NCI-H460 (cell line): ENCODE results near the gene TLR9. TPM values are rescaled to one million over a fixed set of nuclear protein-coding genes. Genes with fewer than 3 reads are reported as not detected.
"Not testable (repeated sequence)": the region's sequence is repeated elsewhere in the genome, so short reads cannot be mapped to it uniquely, and the experiment has no call there.

Experiments
- DNase-seq: peaks from one replicate; pipeline ENCODE4 v3.0.0-alpha.2; 2016; ENCODE audit warnings: low read depth; ENCODE audit errors: extremely low read depth
- polyA plus RNA-seq: library from polyadenylated mRNA; depleted of rRNA; stranded (reverse); fragments of >200 nt; gene quantifications from 2 replicates; pipeline ENCODE4 v1.2.3, GENCODE V29; 2014; cell fraction: nucleus; rRNA removed
- total RNA-seq: library from RNA; depleted of rRNA; stranded (reverse); fragments of >200 nt; shearing (Covaris generic); gene quantifications from 2 replicates; pipeline ENCODE4 v1.2.3, GENCODE V29; 2014; rRNA removed

Gene TLR9, protein sequence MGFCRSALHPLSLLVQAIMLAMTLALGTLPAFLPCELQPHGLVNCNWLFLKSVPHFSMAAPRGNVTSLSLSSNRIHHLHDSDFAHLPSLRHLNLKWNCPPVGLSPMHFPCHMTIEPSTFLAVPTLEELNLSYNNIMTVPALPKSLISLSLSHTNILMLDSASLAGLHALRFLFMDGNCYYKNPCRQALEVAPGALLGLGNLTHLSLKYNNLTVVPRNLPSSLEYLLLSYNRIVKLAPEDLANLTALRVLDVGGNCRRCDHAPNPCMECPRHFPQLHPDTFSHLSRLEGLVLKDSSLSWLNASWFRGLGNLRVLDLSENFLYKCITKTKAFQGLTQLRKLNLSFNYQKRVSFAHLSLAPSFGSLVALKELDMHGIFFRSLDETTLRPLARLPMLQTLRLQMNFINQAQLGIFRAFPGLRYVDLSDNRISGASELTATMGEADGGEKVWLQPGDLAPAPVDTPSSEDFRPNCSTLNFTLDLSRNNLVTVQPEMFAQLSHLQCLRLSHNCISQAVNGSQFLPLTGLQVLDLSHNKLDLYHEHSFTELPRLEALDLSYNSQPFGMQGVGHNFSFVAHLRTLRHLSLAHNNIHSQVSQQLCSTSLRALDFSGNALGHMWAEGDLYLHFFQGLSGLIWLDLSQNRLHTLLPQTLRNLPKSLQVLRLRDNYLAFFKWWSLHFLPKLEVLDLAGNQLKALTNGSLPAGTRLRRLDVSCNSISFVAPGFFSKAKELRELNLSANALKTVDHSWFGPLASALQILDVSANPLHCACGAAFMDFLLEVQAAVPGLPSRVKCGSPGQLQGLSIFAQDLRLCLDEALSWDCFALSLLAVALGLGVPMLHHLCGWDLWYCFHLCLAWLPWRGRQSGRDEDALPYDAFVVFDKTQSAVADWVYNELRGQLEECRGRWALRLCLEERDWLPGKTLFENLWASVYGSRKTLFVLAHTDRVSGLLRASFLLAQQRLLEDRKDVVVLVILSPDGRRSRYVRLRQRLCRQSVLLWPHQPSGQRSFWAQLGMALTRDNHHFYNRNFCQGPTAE
- total RNA-seq: not detected in 2 replicates
- polyA plus RNA-seq: not detected in 2 replicates

DNA sequence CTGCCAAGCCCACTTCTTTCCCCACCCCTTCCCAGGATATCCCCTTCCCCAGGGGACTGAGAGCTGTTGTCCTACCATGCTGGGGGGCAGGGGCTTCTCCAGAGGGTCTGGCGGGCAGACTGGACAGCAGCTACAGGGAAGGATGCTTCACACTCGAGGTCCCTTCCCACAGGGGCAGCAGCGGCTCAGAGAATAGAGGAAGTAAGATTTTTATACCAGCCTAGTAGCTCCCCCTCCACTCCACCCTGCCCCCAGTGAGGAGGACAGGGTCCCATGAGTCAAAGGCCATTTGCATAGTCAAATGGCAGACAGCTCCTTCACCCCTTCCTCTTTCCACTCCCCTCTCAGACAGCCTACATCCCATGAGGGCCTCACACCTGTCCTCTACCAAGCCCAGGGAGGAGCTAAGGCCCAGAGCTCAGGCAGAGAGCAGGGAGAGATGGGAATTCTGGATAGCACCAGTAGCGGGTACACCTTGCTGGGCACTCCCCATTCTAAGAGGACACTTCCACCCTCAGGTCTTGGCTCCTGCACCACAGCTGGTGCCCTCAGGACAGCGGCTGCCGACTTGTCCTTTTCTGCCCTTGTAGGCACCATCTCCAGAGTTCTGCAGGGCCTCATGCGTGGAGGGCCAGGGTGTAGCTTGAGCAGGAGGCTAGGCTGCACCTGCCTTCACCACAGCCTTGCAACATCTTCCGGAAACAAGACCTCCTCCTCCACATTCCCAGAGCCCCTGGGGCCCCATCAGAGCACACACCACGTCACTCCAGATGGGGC, at the start of gene TLR9:
TSS of gene TLR9 (minus strand) at position 194 of the 777 bp plus-strand sequence. CDS start at position 78, 116 bp downstream.
- DNase-seq: no peak

DNA sequence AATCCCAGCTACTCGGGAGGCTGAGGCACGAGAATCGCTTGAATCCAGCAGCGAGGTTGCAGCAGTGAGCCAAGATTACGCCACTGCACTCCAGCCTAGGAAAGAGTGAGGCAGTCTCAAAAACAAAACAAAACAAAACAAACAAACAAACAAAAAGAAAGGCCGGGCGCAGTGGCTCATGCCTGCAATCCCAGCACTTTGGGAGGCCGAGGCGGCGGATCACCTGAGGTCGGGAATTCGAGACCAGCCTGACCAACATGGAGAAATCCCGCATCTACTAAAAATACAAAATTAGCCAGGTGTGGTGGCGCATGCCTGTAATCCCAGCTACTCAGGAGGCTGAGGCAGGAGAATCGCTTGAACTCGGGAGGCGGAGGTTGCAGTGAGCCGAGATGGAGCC, 49.3 kb upstream of the TLR9 start:
- not testable (repeated sequence) for DNase-seq

DNA sequence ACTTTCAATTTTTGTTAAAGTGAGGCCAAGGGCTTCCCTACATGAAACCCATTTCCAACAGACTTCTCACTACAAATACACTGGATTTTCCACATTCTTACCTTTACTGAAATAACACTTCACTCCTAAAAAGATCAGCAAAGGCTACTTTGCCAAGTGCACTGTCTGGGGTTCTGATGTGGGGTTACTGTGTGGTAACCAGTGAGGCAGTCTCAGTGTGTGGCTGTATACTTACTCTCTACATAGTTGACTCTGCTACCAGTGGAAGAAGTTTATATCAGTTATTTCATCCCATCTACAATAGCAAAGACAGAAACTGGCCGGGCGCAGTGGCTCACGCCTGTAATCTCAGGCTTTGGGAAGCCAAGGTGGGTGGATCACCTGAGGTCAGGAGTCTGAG, 47.4 kb upstream of the TLR9 start:
- DNase-seq: no peak

DNA sequence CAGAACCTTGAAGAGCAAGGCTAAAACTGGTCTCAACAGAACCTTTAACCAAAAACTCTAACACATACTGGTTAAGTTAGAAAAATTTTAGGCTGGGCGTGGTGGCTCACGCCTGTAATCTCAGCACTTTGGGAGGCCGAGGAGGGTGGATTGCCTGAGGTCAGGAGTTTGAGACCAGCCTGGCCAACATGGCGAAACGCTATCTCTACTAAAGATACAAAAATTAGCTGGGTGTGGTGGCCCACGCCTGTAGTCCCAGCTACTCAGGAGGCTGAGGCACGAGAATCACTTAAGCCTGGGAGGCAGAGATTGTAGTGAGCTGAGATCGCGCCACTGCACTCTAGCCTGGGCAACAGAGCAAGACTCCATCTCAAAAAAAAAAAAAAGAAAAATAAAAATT, 46.7 kb upstream of the TLR9 start:
- DNase-seq: not testable (repeated sequence)

DNA sequence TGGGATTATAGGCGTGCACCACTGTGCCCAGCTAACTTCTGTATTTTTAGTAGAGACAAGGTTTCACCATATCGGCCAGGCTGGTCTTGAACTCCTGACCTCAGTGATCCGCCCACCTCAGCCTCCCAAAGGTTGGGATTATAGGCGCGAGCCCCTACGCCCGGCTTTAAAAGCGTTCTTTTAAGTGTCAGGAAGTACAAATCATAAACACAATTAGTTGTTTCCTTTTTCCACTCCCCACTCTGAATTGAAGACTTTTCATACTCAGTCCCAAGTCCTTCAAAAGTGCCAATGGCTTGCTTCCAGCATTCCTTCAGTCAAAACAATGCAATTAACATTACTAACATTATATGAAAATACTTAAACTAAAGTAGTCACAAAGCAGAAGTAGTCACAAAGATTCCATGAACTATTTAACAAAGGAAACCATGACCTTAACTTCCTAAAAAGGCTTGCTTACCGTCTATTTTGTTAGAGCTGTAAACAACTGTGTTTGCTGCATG, 44.9 kb upstream of the TLR9 start:
- DNase-seq: no peak

DNA sequence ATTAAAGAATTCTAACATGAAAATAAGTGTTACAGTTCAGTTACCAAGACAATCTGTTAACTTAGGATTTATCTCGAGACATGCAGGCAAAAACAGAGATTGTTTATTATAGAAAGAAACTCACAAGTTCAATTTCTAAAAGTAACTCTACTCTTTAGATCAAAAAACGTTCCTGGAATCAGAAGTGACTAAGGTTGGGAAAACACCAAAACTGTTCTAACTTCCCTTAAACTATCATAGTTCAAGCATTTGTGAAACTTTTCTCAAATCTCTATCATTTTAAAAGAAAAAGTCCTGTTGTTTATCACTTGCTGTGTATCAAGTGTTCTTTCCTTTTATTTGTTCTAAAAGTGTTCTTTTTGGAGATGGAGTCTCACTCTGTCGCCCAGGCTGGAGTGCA, 44.3 kb upstream of the TLR9 start:
- DNase-seq: no peak

DNA sequence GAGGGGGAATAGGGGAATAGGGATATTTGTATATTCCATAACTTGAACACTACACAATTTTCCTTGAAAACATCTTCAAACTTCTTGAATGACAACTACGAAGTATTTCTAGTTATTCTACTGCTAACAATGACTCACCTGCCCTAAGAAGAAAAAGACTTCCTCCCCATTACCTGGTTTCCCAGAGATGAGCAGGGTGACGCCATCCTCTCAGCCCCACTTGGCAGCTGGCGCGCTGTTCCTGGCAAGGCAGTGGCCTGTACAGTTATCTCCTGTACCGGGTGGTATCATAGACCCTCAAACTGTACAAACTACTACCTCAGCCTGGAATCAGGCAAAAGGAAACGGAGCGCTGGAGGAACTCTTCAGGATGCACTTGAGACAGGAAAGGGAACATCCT, 42.6 kb upstream of the TLR9 start:
- no peak for DNase-seq

DNA sequence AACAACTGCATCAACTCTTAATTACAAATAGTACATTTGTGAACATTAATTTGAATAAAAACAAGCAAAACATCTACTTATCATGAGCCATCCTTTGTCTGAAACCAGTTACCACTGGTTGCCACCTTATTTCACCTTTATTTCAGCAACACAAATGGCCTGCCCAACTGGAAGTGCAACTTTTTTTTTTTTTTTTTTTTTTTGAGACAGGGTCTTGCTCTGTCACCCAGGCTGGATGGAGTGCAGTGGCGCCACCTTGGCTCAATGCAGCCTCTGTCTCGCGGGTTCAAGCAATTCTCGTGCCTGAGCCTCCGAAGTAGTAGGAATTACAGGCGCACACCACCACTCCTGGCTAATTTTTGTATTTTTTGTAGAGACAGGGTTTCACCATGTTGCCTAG, 39.9 kb upstream of the TLR9 start:
- no peak for DNase-seq

DNA sequence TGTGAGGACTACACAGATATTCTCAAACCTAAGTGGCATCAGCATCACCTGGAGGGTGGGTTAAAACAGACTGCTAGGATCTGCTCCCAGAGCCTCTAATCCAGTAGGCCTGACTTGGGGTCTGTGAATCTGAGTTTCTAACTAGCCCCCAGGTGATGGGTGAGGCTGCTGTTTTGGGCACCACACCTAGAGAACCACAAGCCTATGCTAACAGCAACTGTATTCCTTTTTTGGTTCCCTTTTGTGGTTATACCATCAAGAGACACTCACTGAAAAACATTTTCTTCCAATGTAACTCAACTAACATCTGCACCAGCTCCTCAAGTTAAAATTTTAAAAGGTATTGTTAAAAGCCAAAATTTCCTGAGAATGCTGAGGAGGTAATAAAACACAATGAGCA, 37.0 kb upstream of the TLR9 start:
- DNase-seq: no peak

DNA sequence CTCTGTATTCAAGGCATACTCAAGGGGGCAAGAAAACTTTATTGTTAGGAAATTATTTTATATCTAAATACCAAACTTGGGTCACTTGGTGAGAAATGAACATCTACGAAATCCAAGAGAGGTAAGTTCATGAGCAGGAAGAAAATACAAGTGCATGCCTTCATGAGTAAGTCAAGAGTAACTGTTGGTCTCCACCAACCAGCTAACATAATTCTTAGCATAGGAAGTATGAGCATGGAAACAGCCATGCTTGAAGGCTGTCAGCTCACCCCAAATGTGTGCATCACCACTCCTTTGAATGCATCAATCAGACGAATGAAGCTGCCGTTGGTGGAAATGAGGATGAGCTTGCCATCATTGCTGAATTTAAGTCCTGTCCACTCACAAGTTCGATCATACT, 34.0 kb upstream of the TLR9 start:
- no peak for DNase-seq

DNA sequence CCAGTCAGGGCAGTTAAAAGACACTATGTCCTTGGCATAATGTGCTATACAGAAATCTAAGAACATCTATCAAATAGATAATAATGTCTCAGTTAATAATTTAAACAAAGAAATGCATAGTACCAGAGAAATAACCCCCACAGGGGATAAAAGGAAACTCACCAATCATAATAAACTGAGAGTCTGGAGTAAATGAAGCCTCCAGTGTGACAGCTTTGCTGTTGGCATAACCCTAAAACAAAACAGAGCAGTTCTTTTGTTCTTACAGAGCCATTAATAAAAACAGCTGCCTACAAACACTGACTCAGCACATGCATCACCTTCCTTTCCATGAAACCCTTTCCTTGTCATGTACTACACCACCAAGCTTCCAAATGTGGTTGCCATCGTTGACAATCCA, 33.6 kb upstream of the TLR9 start:
- no peak for DNase-seq

DNA sequence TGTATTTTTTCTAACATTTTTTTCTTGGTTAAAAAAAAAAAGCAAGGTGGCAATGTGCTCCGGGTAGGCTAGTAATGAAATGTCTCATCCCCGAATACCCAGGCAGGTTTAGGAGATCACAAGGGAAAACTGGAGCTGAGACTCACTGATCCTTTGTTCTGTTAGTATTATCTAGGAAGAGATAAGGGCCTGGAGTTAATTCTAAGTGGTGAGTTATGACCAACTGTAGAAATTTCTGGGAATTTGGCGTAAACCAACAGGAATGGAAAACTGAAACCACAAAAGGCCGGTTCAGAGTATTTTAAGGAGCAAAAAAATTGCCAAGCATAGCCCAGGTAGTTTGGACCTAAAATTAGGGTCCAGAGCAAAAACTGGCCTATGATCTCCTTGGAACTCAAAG, 32.5 kb upstream of the TLR9 start:
- DNase-seq: no peak

DNA sequence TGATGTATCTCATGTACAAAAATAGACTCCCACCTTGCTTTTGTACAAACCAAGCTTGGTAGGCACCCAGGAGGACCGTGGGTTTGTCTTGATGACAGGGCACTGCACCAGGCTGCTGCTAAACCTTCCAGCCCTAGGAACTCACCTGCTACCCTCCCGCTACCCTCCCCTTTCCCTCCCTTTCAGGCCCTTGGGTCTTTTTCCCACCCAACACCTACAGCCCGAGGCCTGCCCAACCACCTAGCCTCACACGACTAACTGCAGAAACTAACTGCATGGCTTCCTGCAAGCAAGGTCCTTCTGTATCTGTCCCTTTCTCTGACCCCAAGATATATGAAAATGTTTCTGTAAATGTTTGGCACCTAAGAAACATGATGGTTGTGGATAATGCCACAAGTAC, 31.2 kb upstream of the TLR9 start:
- DNase-seq: no peak

DNA sequence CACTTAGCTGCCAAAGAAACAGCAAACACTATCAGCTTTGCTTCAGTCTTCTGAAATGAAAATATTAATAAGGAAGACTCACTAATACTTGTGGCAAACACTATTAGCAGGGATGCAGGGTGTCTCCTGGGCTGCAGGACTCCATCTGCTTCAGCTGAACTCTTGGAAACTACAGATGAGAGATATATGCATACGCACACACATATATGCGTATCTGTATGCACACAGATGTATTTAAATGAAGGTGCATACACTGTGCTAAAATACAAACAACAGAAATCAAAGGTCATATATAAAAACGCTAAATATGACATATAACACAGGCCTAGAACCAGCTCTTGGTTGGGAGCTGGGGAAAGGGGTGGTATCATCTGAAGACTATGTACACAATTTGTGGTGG, 30.7 kb upstream of the TLR9 start:
- no peak for DNase-seq

DNA sequence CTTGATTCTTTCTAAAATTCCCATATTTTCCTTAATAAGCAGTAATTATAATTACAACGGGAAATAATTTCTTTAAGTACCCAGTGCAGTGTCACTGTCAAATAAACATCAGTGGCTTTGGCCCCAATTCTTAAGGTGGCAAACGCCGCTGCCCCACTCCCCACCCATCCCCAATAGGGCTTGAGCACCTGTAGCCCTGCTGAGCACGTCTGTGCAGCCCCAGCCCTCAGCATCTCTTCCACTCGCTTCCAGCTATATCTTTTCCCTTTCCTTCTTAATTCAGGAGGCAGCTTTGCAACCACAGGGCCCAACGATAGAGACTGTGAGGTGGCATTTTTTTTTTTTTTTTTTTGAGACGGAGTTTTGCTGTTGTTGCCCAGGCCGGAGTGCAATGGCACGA, 29.2 kb upstream of the TLR9 start:
- no peak for DNase-seq

DNA sequence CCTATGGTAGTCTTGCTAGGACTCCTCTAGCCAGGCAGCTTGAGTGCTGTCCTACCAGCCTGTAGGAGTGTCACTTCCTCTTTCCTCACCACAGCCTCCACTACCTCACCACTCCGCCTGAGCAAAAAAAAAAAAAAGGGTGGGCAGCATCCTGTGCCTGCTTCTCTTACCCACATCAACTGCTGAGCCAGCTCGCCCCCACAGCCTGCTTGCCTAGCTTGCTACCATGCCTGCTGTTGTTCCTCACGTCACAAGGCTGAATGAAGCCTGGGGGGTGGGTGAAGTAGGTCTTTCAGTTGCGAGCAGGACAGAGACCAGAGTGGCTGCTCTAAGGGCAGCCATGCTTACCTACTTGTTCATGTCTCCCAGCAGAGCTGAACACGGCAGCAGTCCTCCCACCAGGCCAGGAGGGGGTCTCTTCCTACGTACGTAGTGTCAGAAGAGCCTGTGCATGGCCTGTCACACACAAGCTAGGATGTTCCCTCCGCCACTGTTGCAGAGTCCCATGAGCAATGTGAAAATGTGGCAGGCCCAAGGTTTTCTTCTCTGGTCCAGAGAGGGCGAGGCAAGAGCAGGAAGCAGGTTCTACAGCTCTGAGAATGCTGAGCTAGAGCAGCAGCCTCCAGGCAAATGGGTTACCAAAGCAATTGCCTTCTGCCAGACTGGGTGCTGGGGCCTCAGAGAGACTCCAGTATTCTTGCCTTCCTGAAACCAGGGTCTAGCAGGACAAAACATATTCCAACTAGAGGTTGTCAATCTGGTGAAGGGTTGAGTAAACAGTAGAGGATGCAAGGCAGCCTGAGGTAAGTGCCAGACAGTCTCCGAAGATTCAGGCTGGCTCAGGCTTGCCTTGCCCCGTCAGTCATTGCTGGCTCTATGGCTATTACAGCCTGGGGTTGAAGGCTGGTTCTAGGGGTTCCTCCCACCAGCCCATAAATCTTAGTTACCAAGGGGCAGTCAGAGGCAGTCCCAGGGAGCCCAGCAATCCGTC, 28.2 kb upstream of the TLR9 start:
- no peak for DNase-seq

DNA sequence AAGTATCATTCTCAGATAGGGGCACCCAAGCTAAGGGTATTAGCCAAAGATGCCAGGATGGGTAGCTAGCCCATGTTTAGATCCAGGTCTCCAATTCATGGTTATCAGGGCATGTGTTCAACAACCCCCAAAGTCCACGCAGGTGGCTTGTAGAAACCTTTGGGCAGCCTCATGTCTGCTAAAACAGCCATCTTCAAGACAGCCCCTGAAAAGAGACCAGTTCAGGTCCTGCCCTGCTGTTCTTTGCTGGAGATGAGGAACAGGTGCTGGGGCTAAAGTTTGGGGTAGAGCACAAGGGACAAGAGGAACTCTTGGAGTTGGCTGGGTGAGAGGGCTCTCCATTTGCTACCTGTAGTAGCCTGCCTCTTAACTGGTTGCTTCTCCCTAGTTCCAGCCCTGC, 24.7 kb upstream of the TLR9 start:
- no peak for DNase-seq

DNA sequence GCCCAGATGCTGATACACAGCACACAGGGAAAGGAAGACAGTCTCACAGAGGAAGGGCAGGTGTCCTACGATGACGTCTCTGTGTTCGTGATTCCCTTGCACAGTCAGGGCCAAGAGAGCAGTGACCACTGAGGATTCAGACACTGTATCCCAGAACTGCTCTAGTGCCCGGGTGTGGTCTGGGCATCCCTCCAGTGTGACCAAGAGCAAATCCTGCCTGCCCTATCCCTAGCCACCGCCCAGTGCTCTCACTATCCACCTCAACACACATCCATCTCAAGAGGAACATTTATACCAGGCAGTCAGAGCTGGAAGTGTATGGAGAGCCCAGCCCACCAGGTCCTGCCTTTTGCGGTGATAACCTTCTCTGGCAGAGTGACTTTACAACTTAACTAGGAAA, 24.2 kb upstream of the TLR9 start:
- DNase-seq: no peak

DNA sequence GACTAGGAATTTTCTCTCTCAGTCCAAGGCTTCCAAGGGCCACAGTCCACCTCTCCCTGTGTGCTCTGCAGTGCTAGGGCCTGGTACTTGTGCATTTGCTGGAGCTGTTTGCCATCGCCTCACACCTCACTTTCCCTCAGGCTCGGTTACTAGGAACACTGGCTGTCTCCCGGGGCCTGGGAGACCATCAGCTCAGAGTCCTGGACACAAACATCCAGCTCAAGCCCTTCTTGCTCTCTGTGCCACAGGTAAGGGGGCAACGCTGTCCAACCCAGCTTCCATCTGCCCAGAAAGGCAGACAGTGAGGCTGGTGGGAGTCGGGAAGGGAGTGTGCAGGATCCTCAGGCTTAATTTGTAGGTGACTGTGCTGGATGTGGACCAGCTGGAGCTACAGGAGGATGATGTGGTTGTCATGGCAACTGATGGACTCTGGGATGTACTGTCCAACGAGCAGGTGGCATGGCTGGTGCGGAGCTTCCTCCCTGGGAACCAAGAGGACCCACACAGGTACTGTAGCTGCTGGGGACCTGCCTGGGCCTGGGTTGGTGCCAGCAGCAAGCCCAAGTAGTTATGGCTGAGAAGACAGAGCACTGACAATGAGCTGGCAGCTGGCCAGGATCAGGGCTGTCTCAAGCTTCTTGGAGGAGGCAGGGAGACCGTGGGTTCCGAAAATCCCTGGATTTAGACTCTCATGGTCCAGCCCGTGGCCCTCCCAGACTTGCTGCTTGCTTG, 23.5 kb upstream of the TLR9 start:
- no peak for DNase-seq
